NCI-H748 (cell line): Measurements from ENCODE around the gene OSGIN1.
A peak's percentile ranks its signal among the peaks of the same experiment; 100 is the strongest.

Experiments
- DNase-seq: peaks from one replicate; lab custom pipeline; 2025; ENCODE audit not compliant: unreplicated experiment; lab: John Stamatoyannopoulos, UW

Gene OSGIN1

GRCh38 chr16:83925957-83926725 is 26.9 kb upstream of the OSGIN1 start:
- no peak for DNase-seq

DNA sequence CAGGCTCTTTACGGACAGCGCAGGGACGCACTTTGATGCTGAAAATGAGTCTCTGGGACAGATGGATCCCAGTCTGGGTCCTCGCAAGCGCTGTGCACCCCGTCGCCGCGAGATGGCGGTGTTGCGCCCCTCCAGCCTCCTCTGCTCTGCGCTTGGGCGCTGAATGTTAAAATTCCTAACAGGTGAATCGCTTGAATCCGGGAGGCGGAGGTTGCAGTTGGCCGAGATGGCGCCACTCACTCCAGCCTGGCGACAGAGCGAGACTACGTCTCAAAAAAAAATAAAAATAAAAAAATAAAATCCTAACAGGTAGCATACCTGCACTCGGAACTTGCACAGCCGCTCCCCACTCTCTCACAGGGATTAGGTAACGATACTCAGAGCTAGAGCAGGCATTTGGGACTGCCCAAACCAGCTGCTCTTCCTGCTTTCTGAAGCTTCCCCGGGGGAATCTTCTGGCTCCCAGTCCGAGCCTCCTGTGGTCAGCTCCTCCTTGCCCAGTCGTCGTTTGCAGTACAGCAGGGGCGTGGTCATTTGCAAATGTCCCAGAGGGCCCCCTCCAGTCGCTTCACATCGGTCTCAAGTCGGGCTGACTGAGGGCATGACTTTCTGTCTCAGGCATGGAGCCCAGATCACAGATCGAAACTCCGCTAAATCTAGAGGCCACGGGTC is 26.2 kb upstream of the OSGIN1 start:
- peak; percentile 74 for DNase-seq

- no peak for DNase-seq
These were observed 24.5 kb upstream of the OSGIN1 start for GRCh38 chr16:83928341-83929055.

- no peak for DNase-seq
These were observed 23.1 kb upstream of the OSGIN1 start for GRCh38 chr16:83929811-83930555.

- DNase-seq: no peak
These were observed 22.1 kb upstream of the OSGIN1 start for GRCh38 chr16:83930730-83931500.

GRCh38 chr16:83931556-83931955 is 21.5 kb upstream of the OSGIN1 start:
- DNase-seq: no peak

DNA sequence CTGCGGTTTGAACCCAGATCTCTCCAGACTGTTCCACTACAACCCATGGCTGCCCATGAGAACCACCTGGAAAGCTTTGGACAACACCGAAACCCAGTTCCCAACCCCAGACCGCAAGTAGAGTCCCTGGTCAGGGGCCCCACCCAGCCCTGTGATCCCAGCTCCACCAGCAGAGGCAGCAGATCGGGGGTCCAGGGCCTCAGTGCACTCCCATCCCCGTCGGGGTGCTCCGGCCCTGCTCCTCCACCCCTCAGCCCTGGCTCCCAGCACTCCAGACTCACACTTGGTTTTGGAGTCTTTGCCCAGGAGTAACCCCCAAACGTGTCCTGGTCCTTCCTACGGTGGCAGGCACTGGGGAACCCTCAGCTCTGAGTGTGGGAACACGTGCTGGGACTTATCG is 20.7 kb upstream of the OSGIN1 start:
- DNase-seq: no peak

GRCh38 chr16:83932955-83933673 is 19.9 kb upstream of the OSGIN1 start:
- DNase-seq: no peak

GRCh38 chr16:83933885-83934683 is 19.0 kb upstream of the OSGIN1 start:
- no peak for DNase-seq

DNA sequence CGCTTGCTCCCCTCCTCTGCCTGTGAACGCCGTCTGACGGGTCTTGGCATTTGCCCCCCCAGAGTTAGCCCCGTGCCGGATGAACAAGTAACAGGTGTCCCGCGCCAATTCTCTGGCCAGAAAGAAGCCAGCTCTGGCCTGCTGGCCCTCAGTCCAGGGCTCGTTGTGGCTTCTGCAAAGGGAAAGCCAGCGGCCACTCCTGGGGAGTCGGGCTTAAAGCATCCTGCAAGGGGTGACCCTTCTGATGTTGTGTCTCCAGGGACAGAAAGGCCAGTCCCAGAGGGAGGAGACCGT is 18.4 kb upstream of the OSGIN1 start:
- no peak for DNase-seq

DNA sequence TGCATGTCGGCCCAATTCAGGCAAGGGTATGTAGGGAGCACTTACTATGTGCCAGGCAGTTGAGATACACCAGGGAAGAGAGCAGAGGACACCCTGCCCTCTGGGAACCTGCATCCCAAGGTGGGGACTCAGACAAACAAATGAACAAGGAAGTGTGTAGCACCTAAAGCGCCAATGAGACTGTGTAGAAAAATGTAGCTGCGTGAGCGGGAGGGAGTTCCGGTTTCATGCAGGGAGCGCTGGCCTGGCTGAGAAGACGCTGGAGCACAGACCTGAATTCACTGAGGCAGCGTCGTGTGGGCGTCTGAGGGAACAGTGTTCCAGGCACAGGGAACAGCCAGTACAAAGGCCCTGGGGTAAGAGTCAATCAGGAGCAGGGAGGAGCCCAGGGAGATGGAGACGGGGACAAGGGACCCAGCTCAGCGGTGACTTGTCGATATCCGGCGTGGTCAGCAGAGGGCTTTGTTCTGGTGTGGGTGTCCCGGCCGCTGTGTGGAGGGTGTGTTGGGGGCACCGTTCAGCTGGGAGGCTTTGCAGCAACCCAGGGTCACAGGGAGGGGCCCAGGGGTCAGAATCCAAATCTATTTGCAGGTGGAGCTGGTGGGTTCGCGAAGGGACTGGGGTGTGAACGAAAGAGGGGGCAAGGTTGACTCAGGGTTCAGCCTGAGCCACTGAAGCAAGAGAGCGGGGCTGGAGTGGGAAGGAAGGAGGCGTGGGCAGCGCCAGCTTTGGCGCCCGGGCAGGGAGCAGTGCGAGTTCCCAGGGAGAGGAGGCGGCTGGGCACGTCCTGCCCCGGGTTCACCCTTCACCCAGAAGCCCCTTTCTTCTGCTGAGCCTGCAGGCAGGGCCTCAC is 17.8 kb upstream of the OSGIN1 start:
- DNase-seq: no peak

DNA sequence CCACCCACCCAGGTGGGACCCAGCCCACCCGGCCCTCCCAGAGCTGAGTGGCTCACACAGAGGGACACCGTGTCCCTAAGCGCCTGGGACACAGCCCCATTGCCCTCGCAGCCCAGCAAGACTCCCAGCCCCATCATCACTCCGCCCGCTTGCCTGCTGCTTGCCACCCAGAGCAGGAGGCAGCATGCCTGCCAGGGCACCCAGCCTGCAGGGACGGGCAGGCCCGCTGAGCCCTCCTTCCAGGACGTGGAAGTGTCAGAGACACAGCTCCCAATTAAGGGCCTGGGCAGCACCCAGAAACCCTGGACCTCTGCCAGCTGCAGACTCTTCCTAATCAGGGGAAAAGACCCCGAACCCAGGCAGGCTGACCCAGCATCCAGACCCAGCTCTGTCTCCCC is 17.2 kb upstream of the OSGIN1 start:
- no peak for DNase-seq

DNA sequence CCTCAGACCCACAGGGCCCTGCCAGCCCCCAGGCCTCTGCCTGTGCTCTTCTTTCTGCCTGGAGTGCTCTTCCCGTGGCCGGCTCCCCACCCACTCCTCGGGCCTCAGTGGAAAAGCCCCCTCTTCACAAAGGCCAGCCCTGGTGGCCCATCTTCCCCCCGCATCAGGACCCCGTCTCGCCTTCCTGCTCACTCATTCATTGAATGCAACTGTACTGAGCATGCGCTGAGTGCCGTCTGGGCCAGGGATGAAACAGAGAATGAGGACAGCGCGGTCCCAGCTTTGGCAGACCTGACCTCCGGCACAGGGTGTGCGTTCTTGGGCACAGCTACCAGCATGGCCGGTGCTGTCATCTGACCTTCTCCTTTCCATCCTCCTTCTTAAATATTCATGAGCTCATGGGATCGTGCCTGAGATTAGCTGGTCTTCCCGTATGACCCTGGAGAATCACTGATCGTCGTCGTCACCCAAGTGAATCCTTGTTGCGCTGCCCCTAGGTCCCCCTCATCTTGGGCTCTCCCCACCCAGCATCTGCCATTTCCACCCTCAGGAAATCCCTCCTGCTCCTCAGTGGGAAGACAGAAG is 16.4 kb upstream of the OSGIN1 start:
- no peak for DNase-seq

GRCh38 chr16:83937267-83937666 is 15.8 kb upstream of the OSGIN1 start:
- no peak for DNase-seq

- no peak for DNase-seq
These were observed 14.8 kb upstream of the OSGIN1 start for GRCh38 chr16:83937922-83938885.

DNA sequence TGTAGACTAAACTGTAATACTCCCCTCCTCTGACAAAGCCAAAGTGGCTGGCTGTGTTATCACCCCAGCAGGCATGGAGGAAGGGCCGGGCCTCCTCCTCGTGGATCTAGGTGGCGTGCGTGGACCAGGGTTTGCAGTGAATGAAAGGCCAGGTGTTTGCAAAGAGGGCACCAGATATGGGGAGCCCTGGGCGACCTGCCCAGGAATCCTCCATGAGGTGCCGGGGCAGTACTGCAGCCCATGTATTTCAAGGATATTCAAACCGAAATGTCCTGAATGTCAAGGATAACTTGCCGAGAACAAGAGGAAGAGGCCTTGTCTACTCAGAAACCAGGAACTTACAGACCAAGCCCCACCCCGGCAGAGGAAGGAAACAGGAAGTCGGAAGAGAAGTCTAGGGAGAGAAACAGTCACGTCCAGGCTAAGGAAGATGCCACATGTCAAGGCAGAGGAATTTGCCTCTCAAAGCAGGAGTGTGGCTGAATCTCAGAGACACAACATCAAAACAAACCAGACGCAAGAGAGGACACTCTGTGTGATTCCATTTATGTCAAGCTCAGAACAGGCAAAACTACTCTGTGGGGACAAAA is 13.7 kb upstream of the OSGIN1 start:
- no peak for DNase-seq

DNA sequence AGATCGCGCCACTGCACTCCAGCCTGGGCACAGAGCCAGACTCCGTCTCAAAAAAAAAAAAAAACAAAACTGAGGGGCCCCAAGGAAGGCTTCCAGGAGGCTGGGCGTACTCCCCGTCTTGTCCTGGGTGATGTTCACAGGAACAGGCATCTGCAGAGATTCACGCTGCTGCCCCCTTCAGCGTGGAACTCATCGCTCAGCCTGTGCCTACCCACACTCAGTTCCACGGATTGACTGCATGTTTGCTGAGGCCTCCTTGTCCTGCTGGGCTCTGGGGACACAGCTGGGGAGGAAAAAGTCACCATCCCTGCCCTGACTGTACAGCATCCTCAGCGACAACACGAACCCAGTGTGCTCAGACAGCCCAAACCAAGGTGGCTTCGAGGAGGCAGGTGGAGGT is 12.9 kb upstream of the OSGIN1 start:
- DNase-seq: no peak
